HG03108 (cell line): Measurements from ENCODE around the gene RIPOR3.
"Not testable (repeated sequence)": the region's sequence is repeated elsewhere in the genome, so short reads cannot be mapped to it uniquely, and the experiment has no call there.

Experiments
- ATAC-seq: cut with Tn5 transposase; IDR thresholded peaks from one replicate; pipeline ENCODE4 v1.9.1; 2021; ENCODE audit warnings: moderate library complexity; ENCODE audit not compliant: unreplicated experiment

RIPOR3 gene

GRCh38 chr20:50724851-50725723 is 33.7 kb upstream of the RIPOR3 start:
- ATAC-seq = no peak

GRCh38 chr20:50724112-50724725 is 32.9 kb upstream of the RIPOR3 start:
- ATAC-seq = no peak

GRCh38 chr20:50723672-50724071 is 32.3 kb upstream of the RIPOR3 start:
- no peak for ATAC-seq

- ATAC-seq = no peak
These were observed 31.2 kb upstream of the RIPOR3 start for GRCh38 chr20:50722424-50723155.

- ATAC-seq = no peak
These were observed 30.5 kb upstream of the RIPOR3 start for GRCh38 chr20:50721881-50722281.

GRCh38 chr20:50720582-50720981 is 29.2 kb upstream of the RIPOR3 start:
- ATAC-seq = no peak

GRCh38 chr20:50720026-50720425 is 28.7 kb upstream of the RIPOR3 start:
- no peak for ATAC-seq

GRCh38 chr20:50719328-50719727 is 28.0 kb upstream of the RIPOR3 start:
- ATAC-seq = no peak

- ATAC-seq = no peak
These were observed 26.8 kb upstream of the RIPOR3 start for GRCh38 chr20:50717974-50718761.

GRCh38 chr20:50717312-50717711 is 26.0 kb upstream of the RIPOR3 start:
- ATAC-seq = no peak

- no peak for ATAC-seq
These were observed 25.2 kb upstream of the RIPOR3 start for GRCh38 chr20:50716518-50716917.

- ATAC-seq = no peak
These were observed 24.4 kb upstream of the RIPOR3 start for GRCh38 chr20:50715694-50716093.

- not testable (repeated sequence) for ATAC-seq
These were observed 23.1 kb upstream of the RIPOR3 start for GRCh38 chr20:50714426-50714825.

GRCh38 chr20:50713657-50714101 is 22.3 kb upstream of the RIPOR3 start:
- no peak for ATAC-seq

GRCh38 chr20:50712771-50713656 is 21.7 kb upstream of the RIPOR3 start:
- no peak for ATAC-seq

GRCh38 chr20:50711113-50711825 is 19.9 kb upstream of the RIPOR3 start:
- ATAC-seq = no peak

GRCh38 chr20:50710492-50711063 is 19.2 kb upstream of the RIPOR3 start:
- ATAC-seq = no peak

- no peak for ATAC-seq
These were observed 18.3 kb upstream of the RIPOR3 start for GRCh38 chr20:50709636-50709973.
